IMR-90 (cell line): ENCODE results near the gene MYBPC3. TPM values are rescaled to one million over a fixed set of nuclear protein-coding genes. Genes with fewer than 3 reads are reported as not detected.
A peak's percentile ranks its signal among the peaks of the same experiment; 100 is the strongest.

Experiments
- ATAC-seq: fragments of 200-7000 bp; cut with Tn5 transposase; 2 replicates; pipeline ENCODE4 v1.9.1; 2020; ENCODE audit warnings: low read depth, mild to moderate bottlenecking, moderate library complexity
- BruUV-seq: library from RNA; stranded (reverse); fragments of 400-500 nt; replicated peaks from 2 replicates; lab custom pipeline; 2021; lab: Mats Ljungman, UMichigan
- CTCF ChIA-PET: fragments of 300-600 bp; formaldehyde crosslinking; extraction: SDS; loops from one replicate; lab custom pipeline; 2021; ENCODE audit warnings: antibody characterized with exemption; lab: Yijun Ruan, JAX
- POLR2A ChIA-PET: fragments of 300-600 bp; sonication (Branson Sonifier 250); formaldehyde crosslinking; loops from one replicate; lab custom pipeline; 2022; ENCODE audit warnings: antibody characterized with exemption; ENCODE audit not compliant: unreplicated experiment; lab: Charles Lee
- DNase-seq: peaks from one replicate; pipeline ENCODE4 v3.0.0; 2013
- H2AFZ ChIP-seq: replicated peaks from 2 replicates; pipeline ENCODE3; 2013; ENCODE audit warnings: low read length, mild to moderate bottlenecking; ENCODE audit not compliant: poor library complexity
- H2AK5ac ChIP-seq: 2 replicates; pipeline ENCODE4 v1.6.1; 2013; ENCODE audit warnings: low read depth, low read length, inconsistent platforms
- H2AK9ac ChIP-seq: replicated peaks from 2 replicates; pipeline ENCODE3; 2013; ENCODE audit warnings: mild to moderate bottlenecking, low read depth, low read length, moderate library complexity; ENCODE audit not compliant: poor library complexity
- H2BK120ac ChIP-seq: 2 replicates; pipeline ENCODE4 v1.6.1; 2013; ENCODE audit warnings: low read depth, low read length, inconsistent platforms
- H2BK15ac ChIP-seq: 3 replicates; pipeline ENCODE4 v1.6.1; 2013; ENCODE audit warnings: low read depth, low read length, inconsistent platforms
- H2BK20ac ChIP-seq: 2 replicates; pipeline ENCODE4 v1.6.1; 2013; ENCODE audit warnings: low read depth, mild to moderate bottlenecking, inconsistent platforms, low read length, moderate library complexity
- H2BK5ac ChIP-seq: 2 replicates; pipeline ENCODE4 v1.6.1; 2013; ENCODE audit warnings: mild to moderate bottlenecking, low read depth, low read length, inconsistent platforms; ENCODE audit not compliant: poor library complexity, severe bottlenecking
- H3K14ac ChIP-seq: replicated peaks from 2 replicates; pipeline ENCODE4 v1.6.1; 2013; ENCODE audit warnings: low read depth, low read length, inconsistent platforms
- H3K18ac ChIP-seq: 2 replicates; pipeline ENCODE4 v1.6.1; 2013; ENCODE audit warnings: low read depth, low read length, control low read depth
- H3K23ac ChIP-seq: 2 replicates; pipeline ENCODE4 v1.6.1; 2013; ENCODE audit warnings: low read depth, low read length, inconsistent platforms
- H3K27ac ChIP-seq: 2 replicates; pipeline ENCODE4 v1.5.1; 2013; ENCODE audit warnings: mild to moderate bottlenecking, control low read depth, low read length; ENCODE audit not compliant: insufficient read depth
- H3K27me3 ChIP-seq: 2 replicates; pipeline ENCODE4 v1.6.1; 2013; ENCODE audit warnings: low read length; ENCODE audit not compliant: control insufficient read depth, insufficient read depth
- H3K36me3 ChIP-seq: 2 replicates; pipeline ENCODE4 v1.6.1; 2013; ENCODE audit warnings: low read length, mixed read lengths; ENCODE audit not compliant: control insufficient read depth, insufficient read depth
- H3K4ac ChIP-seq: 2 replicates; pipeline ENCODE4 v1.6.1; 2013; ENCODE audit warnings: low read depth, low read length, inconsistent platforms
- H3K4me1 ChIP-seq: 2 replicates; pipeline ENCODE4 v1.6.1; 2013; ENCODE audit warnings: low read length, mixed read lengths; ENCODE audit not compliant: control insufficient read depth, insufficient read depth
- H3K4me2 ChIP-seq: 2 replicates; pipeline ENCODE4 v1.6.1; 2013; ENCODE audit warnings: low read depth, mild to moderate bottlenecking, control low read depth, low read length, moderate library complexity
- H3K4me3 ChIP-seq: 2 replicates; pipeline ENCODE4 v1.5.1; 2013; ENCODE audit warnings: low read depth, mild to moderate bottlenecking, control low read depth, low read length, moderate library complexity; ENCODE audit not compliant: insufficient read depth
- H3K56ac ChIP-seq: 2 replicates; pipeline ENCODE4 v1.6.1; 2013; ENCODE audit warnings: low read length, inconsistent platforms; ENCODE audit not compliant: insufficient read depth; ENCODE audit errors: extremely low read depth
- H3K79me1 ChIP-seq, 2 experiments: 2 replicates each; pipeline ENCODE4 v1.6.1; 2013; ENCODE audit warnings: low read length in 2 of 2, inconsistent platforms in 1 of 2, low read depth in 1 of 2
- H3K9ac ChIP-seq: 2 replicates; pipeline ENCODE4 v1.6.1; 2013; ENCODE audit warnings: low read depth, low read length, control low read depth
- H3K9me1 ChIP-seq: 2 replicates; pipeline ENCODE4 v1.6.1; 2013; ENCODE audit warnings: low read length, inconsistent platforms; ENCODE audit not compliant: insufficient read depth
- H3K9me3 ChIP-seq: 2 replicates; pipeline ENCODE4 v1.6.1; 2013; ENCODE audit warnings: low read length; ENCODE audit not compliant: control insufficient read depth, insufficient read depth
- H4K20me1 ChIP-seq: 2 replicates; pipeline ENCODE4 v1.6.1; 2013; ENCODE audit warnings: low read length, inconsistent platforms; ENCODE audit not compliant: insufficient read depth
- H4K5ac ChIP-seq: 2 replicates; pipeline ENCODE4 v1.6.1; 2013; ENCODE audit warnings: mild to moderate bottlenecking, low read depth, low read length, control low read depth
- H4K8ac ChIP-seq, 2 experiments: 2 replicates each; pipeline ENCODE4 v1.6.1; 2013; ENCODE audit warnings: low read depth in 2 of 2, low read length in 2 of 2, control low read depth in 1 of 2, inconsistent platforms in 1 of 2
- H4K91ac ChIP-seq: 2 replicates; pipeline ENCODE4 v1.6.1; 2013; ENCODE audit warnings: low read depth, low read length, inconsistent platforms; ENCODE audit not compliant: insufficient read depth
- CHD1 ChIP-seq: IDR thresholded peaks from 2 replicates; pipeline ENCODE4 v1.6.1; 2012; ENCODE audit warnings: low read depth, low read length, improper control_type of control experiment
- RCOR1 ChIP-seq: IDR thresholded peaks from 2 replicates; pipeline ENCODE4 v1.6.1; 2012; ENCODE audit warnings: mild to moderate bottlenecking, low read length, improper control_type of control experiment; ENCODE audit not compliant: insufficient replicate concordance
- USF2 ChIP-seq: fragments of 150-350 bp; IDR thresholded peaks from 2 replicates; pipeline ENCODE4 v1.6.1; 2017; ENCODE audit warnings: mild to moderate bottlenecking, antibody characterized with exemption, low read length, low read depth
- WGBS, 2 experiments: methylation state at CpG; one replicate each; pipeline versions ENCODE4 v1.1.5 to v1.1.7; 2013; ENCODE audit warnings: missing lambda C conversion rate in 2 of 2; ENCODE audit not compliant: insufficient read length in 1 of 2; ENCODE audit errors: extremely low coverage in 2 of 2; 5-methylcytosine and 5-hydroxymethylcytosine counted together
- dilution Hi-C: fragments of 300-500 bp; cut with HindIII; formaldehyde crosslinking; loops from one replicate; pipeline ENCODE4 v1.14.3; 2018; ENCODE audit warnings: low sequenced_read_pairs; ENCODE audit not compliant: unreplicated experiment
- in situ Hi-C: fragments of 300-500 bp; cut with MboI; formaldehyde crosslinking; loops from 3 replicates; pipeline ENCODE4 v1.14.3; 2019; ENCODE audit warnings: low sequenced_read_pairs, inconsistent platforms, mixed read lengths
- intact Hi-C: fragments of 100-400 bp; cut with micrococcal nuclease; formaldehyde crosslinking; loops from 2 replicates; pipeline ENCODE4 v1.10.0; 2022
- polyA plus RNA-seq, 3 experiments: library from polyadenylated mRNA; depleted of rRNA; stranded (reverse); fragments of >200 nt; gene quantifications; 2 replicates each; pipeline ENCODE4 v1.2.3, GENCODE V29; 2012; ENCODE audit warnings: low replicate concordance in 1 of 3
- total RNA-seq: library from RNA; depleted of rRNA; stranded (reverse); fragments of >200 nt; gene quantifications from 2 replicates; pipeline ENCODE4 v1.2.3, GENCODE V29; 2012

Gene MYBPC3
- total and polyA plus RNA-seq, 2 of the 4 experiments (the other 2 are of a cell fraction) = not detected

- no peaks in the 10 kb centered on the region for H3K9me1 ChIP-seq
- peak overlapping the region; percentile 19 for H2AFZ ChIP-seq
- TF ChIP-seq RCOR1 (no peak), USF2 (no peak), CHD1 (no peak)
- no peak overlapping the region for H3K4me2 ChIP-seq
- H3K56ac ChIP-seq = no peak overlapping the region
- no peak overlapping the region for H3K14ac ChIP-seq
- H2BK120ac ChIP-seq = no peak overlapping the region
- H4K5ac ChIP-seq = no peak overlapping the region
- H3K18ac ChIP-seq = no peak overlapping the region
- H4K8ac ChIP-seq = no peak overlapping the region
- dilution Hi-C loops = no loop called here
- POLR2A ChIA-PET = no interaction called here
- in situ Hi-C loops = no loop called here
- intact Hi-C loops = no loop called here
- H3K9ac ChIP-seq = no peak overlapping the region
- H2AK5ac ChIP-seq = no peak overlapping the region
- H2AK9ac ChIP-seq = no peak overlapping the region
- no peak overlapping the region for H3K4me3 ChIP-seq
- ATAC-seq (no peak), DNase-seq (no peak)
- no peak overlapping the region for H2BK5ac ChIP-seq
- peaks cover 48% of the 10 kb centered on the region for H3K36me3 ChIP-seq
- H3K27me3 ChIP-seq = no peaks in the 10 kb centered on the region
- no peak overlapping the region for H2BK15ac ChIP-seq
- no peaks in the 10 kb centered on the region for H4K20me1 ChIP-seq
- no peak overlapping the region for H2BK20ac ChIP-seq
- CTCF ChIA-PET = interaction anchor here (0.5 kb wide), 2 partner anchors 91 to 495 kb away, joined by 3 to 5 read pairs; no protein-coding TSS in a partner anchor
- H3K23ac ChIP-seq = no peak overlapping the region
- no peaks in the 10 kb centered on the region for H3K9me3 ChIP-seq
- no peak overlapping the region for H3K27ac ChIP-seq
- H3K4ac ChIP-seq = no peak overlapping the region
- TSS peak; percentile 85 for BruUV-seq
- 94% methylated on average over 16 of the region's 29 CpGs; no CpG with 5 or more reads in 1 of the 2 experiments for WGBS, 2 experiments
- no peak overlapping the region for H4K91ac ChIP-seq
- H3K79me1 ChIP-seq = no peaks in the 10 kb centered on the region
- 0 out of 2 replicates have a peak, but pooled peaks cover 2% of the 10 kb centered on the region for H3K4me1 ChIP-seq
These were observed 23.8 kb downstream of the MYBPC3 start for GRCh38 chr11:47328449-47329390.
